ENCODE data around the gene DCP1A.
A peak's percentile ranks its signal among the peaks of the same experiment; 100 is the strongest.
"Not testable (repeated sequence)": the region's sequence is repeated elsewhere in the genome, so short reads cannot be mapped to it uniquely, and the experiment has no call there.

Gene DCP1A

DNA sequence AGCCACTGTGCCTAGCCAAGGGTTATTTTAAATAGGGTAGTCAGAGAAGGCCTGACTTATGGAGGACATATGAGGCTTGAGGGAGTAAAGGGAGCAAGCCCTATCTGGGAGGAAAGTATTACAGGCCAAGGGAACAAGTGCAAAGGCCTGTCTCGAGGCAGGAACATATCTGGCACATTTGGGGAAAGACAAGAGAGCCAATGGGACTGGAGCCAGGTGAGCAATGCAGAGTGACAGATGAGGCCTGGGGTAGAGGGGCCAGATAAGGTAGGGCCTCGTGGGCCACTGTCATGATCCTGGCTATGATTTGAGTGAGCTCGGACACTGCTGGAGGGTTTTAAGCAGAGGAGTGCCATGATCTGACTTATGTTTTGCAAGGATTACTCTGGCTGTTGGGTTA is 43.8 kb downstream of the DCP1A start:
- TF ChIP-seq, protein P1, sequence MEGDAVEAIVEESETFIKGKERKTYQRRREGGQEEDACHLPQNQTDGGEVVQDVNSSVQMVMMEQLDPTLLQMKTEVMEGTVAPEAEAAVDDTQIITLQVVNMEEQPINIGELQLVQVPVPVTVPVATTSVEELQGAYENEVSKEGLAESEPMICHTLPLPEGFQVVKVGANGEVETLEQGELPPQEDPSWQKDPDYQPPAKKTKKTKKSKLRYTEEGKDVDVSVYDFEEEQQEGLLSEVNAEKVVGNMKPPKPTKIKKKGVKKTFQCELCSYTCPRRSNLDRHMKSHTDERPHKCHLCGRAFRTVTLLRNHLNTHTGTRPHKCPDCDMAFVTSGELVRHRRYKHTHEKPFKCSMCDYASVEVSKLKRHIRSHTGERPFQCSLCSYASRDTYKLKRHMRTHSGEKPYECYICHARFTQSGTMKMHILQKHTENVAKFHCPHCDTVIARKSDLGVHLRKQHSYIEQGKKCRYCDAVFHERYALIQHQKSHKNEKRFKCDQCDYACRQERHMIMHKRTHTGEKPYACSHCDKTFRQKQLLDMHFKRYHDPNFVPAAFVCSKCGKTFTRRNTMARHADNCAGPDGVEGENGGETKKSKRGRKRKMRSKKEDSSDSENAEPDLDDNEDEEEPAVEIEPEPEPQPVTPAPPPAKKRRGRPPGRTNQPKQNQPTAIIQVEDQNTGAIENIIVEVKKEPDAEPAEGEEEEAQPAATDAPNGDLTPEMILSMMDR (IDR thresholded peaks at IDR 0.05; ENCODE audit: low read length), result no peak
- no peak for TF ChIP-seq EZH2 (IDR thresholded peaks at IDR 0.05; ENCODE audit: borderline replicate concordance, low read length)
- H3K4me2 ChIP-seq (ENCODE audit: low read length), result no peak overlapping the region
- H3K9me3 ChIP-seq (ENCODE audit: low read length), result no peaks in the 10 kb centered on the region
- H3K27ac ChIP-seq (ENCODE audit: low read depth, low read length, poor library complexity, severe bottlenecking), result no peak overlapping the region
- H3K9me2 ChIP-seq (ENCODE audit: low read depth, low read length), result no peaks in the 10 kb centered on the region
- H3K79me2 ChIP-seq (ENCODE audit: insufficient read depth, low read length), result no peaks in the 10 kb centered on the region
- H3K9ac ChIP-seq (ENCODE audit: low read length), result no peak overlapping the region
- H3K4me1 ChIP-seq (ENCODE audit: insufficient read depth, low read length, severe bottlenecking), result no peaks in the 10 kb centered on the region
- no peak overlapping the region for H2AFZ ChIP-seq (ENCODE audit: low read length)
- no peaks in the 10 kb centered on the region for H3K27me3 ChIP-seq (ENCODE audit: insufficient read depth, low read length)
- peaks cover 29% of the 10 kb centered on the region for H3K36me3 ChIP-seq (ENCODE audit: insufficient read depth, low read length)
- H3F3A ChIP-seq (ENCODE audit: insufficient read depth, low read length), result no peaks in the 10 kb centered on the region; the same call in 1 of the 2 replicates
- no peaks in the 10 kb centered on the region for H4K20me1 ChIP-seq (ENCODE audit: insufficient read depth, low read length)
- H3K4me3 ChIP-seq (ENCODE audit: low read depth, low read length, poor library complexity, severe bottlenecking), result no peak overlapping the region

GRCh38 chr3:53300826-53301225 is 46.5 kb downstream of the DCP1A start:
- Histone ChIP-seq H3K4me2 (ENCODE audit: low read length) (no peak overlapping the region), H3K27ac (ENCODE audit: low read depth, low read length, poor library complexity, severe bottlenecking) (no peak overlapping the region), H3K4me3 (ENCODE audit: low read depth, low read length, poor library complexity, severe bottlenecking) (no peak overlapping the region), H3K4me1 (ENCODE audit: insufficient read depth, low read length, severe bottlenecking) (no peaks in the 10 kb centered on the region), H3K79me2 (ENCODE audit: insufficient read depth, low read length) (no peaks in the 10 kb centered on the region), H3K9me2 (ENCODE audit: low read depth, low read length) (no peaks in the 10 kb centered on the region), H4K20me1 (ENCODE audit: insufficient read depth, low read length) (no peaks in the 10 kb centered on the region), H3F3A (ENCODE audit: insufficient read depth, low read length) (no peaks in the 10 kb centered on the region; the same call in 1 of the 2 replicates), H2AFZ (ENCODE audit: low read length) (no peak overlapping the region), H3K27me3 (ENCODE audit: insufficient read depth, low read length) (no peaks in the 10 kb centered on the region), H3K9me3 (ENCODE audit: low read length) (no peaks in the 10 kb centered on the region), H3K36me3 (ENCODE audit: insufficient read depth, low read length) (peaks cover 31% of the 10 kb centered on the region; the same call in 1 of the 2 replicates), H3K9ac (ENCODE audit: low read length) (no peak overlapping the region)
- TF ChIP-seq, protein P1 (IDR thresholded peaks at IDR 0.05; ENCODE audit: low read length), result no peak
- no peak for TF ChIP-seq EZH2 (IDR thresholded peaks at IDR 0.05; ENCODE audit: borderline replicate concordance, low read length)

- not testable (repeated sequence) for H3F3A ChIP-seq (ENCODE audit: insufficient read depth, low read length)
Measured at GRCh38 chr3:53299611-53300023, 47.7 kb downstream of the DCP1A start.

More at GRCh38 chr3:53299611-53300023, 47.7 kb downstream of the DCP1A start:
- not testable (repeated sequence) for H4K20me1 ChIP-seq (ENCODE audit: insufficient read depth, low read length); H3K4me2 ChIP-seq (ENCODE audit: low read length); H3K27me3 ChIP-seq (ENCODE audit: insufficient read depth, low read length); H2AFZ ChIP-seq (ENCODE audit: low read length); H3K79me2 ChIP-seq (ENCODE audit: insufficient read depth, low read length); H3K9me3 ChIP-seq (ENCODE audit: low read length); H3K4me1 ChIP-seq (ENCODE audit: insufficient read depth, low read length, severe bottlenecking); H3K4me3 ChIP-seq (ENCODE audit: low read depth, low read length, poor library complexity, severe bottlenecking); H3K27ac ChIP-seq (ENCODE audit: low read depth, low read length, poor library complexity, severe bottlenecking); H3K9ac ChIP-seq (ENCODE audit: low read length); H3K9me2 ChIP-seq (ENCODE audit: low read depth, low read length)
- H3K36me3 ChIP-seq (ENCODE audit: insufficient read depth, low read length), result peaks cover 31% of the 10 kb centered on the region; the same call in 1 of the 2 replicates
- TF ChIP-seq, protein P1 (IDR thresholded peaks at IDR 0.05; ENCODE audit: low read length), result peak; percentile 86

Measured in OCI-LY1 (cell line).